Activated T-helper 2 cell treated with anti-CD3 and anti-CD28 coated beads, Interferon-gamma antibody, Interleukin-2, Interleukin-4, amounts not matched to agents 10 μg/mL and 5 μg/mL and 100 μg/mL, durations not matched to agents 14 hours and 24 hours and 36 hours (primary cell): ENCODE measurements around the gene DCAF4. TPM values are rescaled to one million over a fixed set of nuclear protein-coding genes. Genes with fewer than 3 reads are reported as not detected.

Experiments used
- DNase-seq: peaks from one replicate; pipeline ENCODE4 v3.0.0; 2021; ENCODE audit warnings: low spot score
- H3K27ac Mint-ChIP-seq: one replicate; pipeline ENCODE4 v1.8.0; 2021; ENCODE audit warnings: mixed read lengths
- H3K27me3 Mint-ChIP-seq: one replicate; pipeline ENCODE4 v1.8.0; 2021; ENCODE audit warnings: low read depth, mixed read lengths
- H3K36me3 Mint-ChIP-seq: one replicate; pipeline ENCODE4 v1.8.0; 2021; ENCODE audit warnings: low read depth, mixed read lengths
- H3K4me1 Mint-ChIP-seq: one replicate; pipeline ENCODE4 v1.8.0; 2021; ENCODE audit warnings: low read depth, mixed read lengths
- H3K4me3 Mint-ChIP-seq: one replicate; pipeline ENCODE4 v1.8.0; 2021; ENCODE audit warnings: low read depth, mild to moderate bottlenecking, moderate library complexity, mixed read lengths
- H3K9me3 Mint-ChIP-seq: one replicate; pipeline ENCODE4 v1.8.0; 2021; ENCODE audit warnings: mixed read lengths
- intact Hi-C: fragments of 100-400 bp; cut with micrococcal nuclease; formaldehyde crosslinking; loops from one replicate; pipeline ENCODE4 v1.15.1; 2023
- total RNA-seq: library from RNA; stranded (reverse); gene quantifications from 2 replicates; pipeline ENCODE4 v1.2.3, GENCODE V29; 2022

Gene DCAF4
- total RNA-seq, 1 donor from 2014 or later, result 13.2 TPM

DNA sequence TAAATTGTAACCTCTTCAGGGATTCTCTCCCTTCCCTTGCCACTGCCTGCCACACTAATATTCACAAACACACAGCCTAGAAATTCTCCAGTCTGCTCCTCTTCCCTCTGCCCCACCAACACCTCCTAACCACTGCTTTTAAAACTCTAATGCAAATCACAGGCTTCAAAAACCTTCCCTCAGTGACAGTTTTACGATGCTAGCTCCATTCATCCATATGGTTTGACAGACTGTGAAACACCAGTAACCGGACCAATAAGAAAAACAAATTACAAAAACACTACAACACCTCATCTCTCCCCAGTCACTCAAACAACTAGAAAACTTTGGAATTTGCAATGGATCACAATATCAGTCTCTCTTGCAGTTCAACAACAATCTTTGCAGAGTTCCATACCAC, 38.1 kb upstream of the DCAF4 start:
- intact Hi-C loops, result no loop called here
- H3K27ac Mint-ChIP-seq, result no peak overlapping the region
- peaks cover 59% of the 10 kb centered on the region for H3K27me3 Mint-ChIP-seq
- H3K4me1 Mint-ChIP-seq, result peaks cover 15% of the 10 kb centered on the region
- no peak overlapping the region for H3K4me3 Mint-ChIP-seq
- no peaks in the 10 kb centered on the region for H3K36me3 Mint-ChIP-seq
- no peak for DNase-seq
- no peaks in the 10 kb centered on the region for H3K9me3 Mint-ChIP-seq

- Mint-ChIP-seq H3K9me3 (no peaks in the 10 kb centered on the region), H3K36me3 (no peaks in the 10 kb centered on the region), H3K4me1 (peaks cover 15% of the 10 kb centered on the region), H3K27ac (no peak overlapping the region), H3K4me3 (no peak overlapping the region), H3K27me3 (peaks cover 60% of the 10 kb centered on the region)
- intact Hi-C loops, result no loop called here
- DNase-seq, result no peak
Measured at GRCh38 chr14:72888636-72889201, 37.5 kb upstream of the DCAF4 start.

GRCh38 chr14:72889366-72889765, 36.9 kb upstream of the DCAF4 start:
- Mint-ChIP-seq H3K27ac (no peak overlapping the region), H3K27me3 (peaks cover 66% of the 10 kb centered on the region)
- intact Hi-C loops, result no loop called here

GRCh38 chr14:72891666-72892102, 34.6 kb upstream of the DCAF4 start:
- peaks cover 24% of the 10 kb centered on the region for H3K4me1 Mint-ChIP-seq
- H3K27me3 Mint-ChIP-seq, result peaks cover 75% of the 10 kb centered on the region
- intact Hi-C loops, result loop anchor here (5.0 to 10.0 kb wide), 2 partner anchors 299 to 447 kb away; no protein-coding TSS in a partner anchor
- H3K27ac Mint-ChIP-seq, result no peak overlapping the region
- DNase-seq, result no peak
- no peaks in the 10 kb centered on the region for H3K9me3 Mint-ChIP-seq
- no peaks in the 10 kb centered on the region for H3K36me3 Mint-ChIP-seq
- peak overlapping the region; percentile 83 for H3K4me3 Mint-ChIP-seq

More at GRCh38 chr14:72889366-72889765, 36.9 kb upstream of the DCAF4 start:
- Mint-ChIP-seq H3K9me3 (no peaks in the 10 kb centered on the region), H3K36me3 (no peaks in the 10 kb centered on the region), H3K4me1 (peaks cover 17% of the 10 kb centered on the region), H3K4me3 (no peak overlapping the region)
- no peak for DNase-seq

DNA sequence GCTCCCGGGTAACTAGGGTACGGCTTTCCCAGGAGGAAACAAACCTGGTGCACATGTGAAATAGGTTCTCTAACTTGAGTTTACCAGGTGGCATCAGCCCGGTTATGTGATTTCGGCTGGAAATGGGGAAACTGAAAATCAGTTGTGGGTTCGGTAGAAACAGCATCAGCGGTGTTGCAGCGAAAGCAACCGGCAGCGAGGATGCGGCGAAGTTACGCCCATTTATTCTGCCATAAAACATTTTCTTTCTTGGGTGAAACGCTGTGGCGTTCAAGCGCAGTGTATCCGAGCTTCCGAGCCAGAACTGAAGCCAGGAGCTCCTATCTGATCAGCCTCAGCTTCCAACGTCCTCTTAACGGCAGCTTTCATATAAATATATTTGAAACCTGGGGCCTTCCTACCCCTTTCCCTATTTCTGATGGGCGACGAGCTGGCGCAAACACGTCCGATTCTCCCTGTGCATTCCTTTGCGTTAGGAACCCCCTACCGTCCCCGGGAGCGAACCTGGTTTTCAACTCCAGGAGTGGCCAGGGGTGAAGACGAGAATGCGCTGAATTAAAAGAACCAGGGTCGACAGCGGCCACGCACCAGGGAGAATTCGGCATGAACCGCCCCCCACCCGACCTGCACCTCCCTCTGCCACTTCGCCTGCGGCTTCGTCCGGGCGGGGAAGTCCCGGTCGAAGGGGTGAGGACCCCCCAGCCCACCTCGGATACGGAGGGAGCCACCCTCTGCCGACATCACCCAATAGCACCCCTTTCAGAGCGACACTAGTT, 34.0 kb upstream of the DCAF4 start:
- Mint-ChIP-seq H3K27ac (no peak overlapping the region), H3K4me1 (peaks cover 24% of the 10 kb centered on the region), H3K36me3 (no peaks in the 10 kb centered on the region), H3K27me3 (peaks cover 75% of the 10 kb centered on the region), H3K4me3 (peak overlapping the region; percentile 83), H3K9me3 (no peaks in the 10 kb centered on the region)
- intact Hi-C loops, result loop anchor here (5.0 to 10.0 kb wide), 2 partner anchors 300 to 447 kb away; no protein-coding TSS in a partner anchor
- DNase-seq, result peak; percentile 25

DNA sequence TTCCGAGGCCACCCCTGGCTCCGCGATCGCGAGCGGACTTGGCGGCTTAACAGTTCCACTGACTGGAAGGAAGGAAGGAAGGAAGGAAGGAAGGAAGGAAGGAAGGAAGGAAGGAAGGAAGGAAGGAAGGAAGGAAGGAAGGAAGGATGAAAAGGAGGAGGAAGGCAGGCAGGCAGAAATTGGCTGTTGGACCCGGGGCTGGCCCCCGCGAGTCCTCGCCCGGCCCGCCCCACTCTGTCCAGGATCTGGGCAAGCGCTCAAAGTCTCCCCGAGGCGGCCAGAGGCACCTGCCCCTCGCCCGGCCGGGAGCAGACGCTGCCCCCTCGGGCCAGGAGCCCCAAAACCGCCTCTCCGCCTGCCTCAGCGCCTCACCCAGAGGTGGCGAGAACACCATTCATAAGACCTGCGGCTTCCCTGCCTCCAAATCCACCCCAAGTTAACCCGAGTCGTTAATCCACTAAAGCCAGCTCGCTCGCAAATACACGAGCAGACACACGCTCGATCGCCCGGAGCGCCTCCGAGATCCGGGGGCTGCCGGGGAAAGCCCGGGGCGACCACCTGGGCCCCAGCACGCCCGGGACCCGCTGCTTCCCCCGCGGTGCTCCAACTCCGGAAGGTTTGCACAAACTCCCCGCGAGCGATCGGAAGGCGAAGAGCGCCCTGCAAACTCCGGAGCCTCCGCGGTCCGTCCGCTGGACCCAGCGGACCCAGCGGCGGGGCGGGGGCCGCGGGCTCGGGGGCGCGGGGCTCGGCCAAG, 33.2 kb upstream of the DCAF4 start:
- H3K4me3 Mint-ChIP-seq, result peak overlapping the region; percentile 83
- peaks cover 72% of the 10 kb centered on the region for H3K27me3 Mint-ChIP-seq
- no peak overlapping the region for H3K27ac Mint-ChIP-seq
- peak; percentile 30 for DNase-seq
- no peaks in the 10 kb centered on the region for H3K36me3 Mint-ChIP-seq
- intact Hi-C loops, result loop anchor here (5.0 to 10.0 kb wide), 2 partner anchors 301 to 448 kb away; no protein-coding TSS in a partner anchor
- H3K9me3 Mint-ChIP-seq, result no peaks in the 10 kb centered on the region
- H3K4me1 Mint-ChIP-seq, result peaks cover 24% of the 10 kb centered on the region

- peaks cover 24% of the 10 kb centered on the region for H3K4me1 Mint-ChIP-seq
- H3K36me3 Mint-ChIP-seq, result no peaks in the 10 kb centered on the region
- no peak within 1 kb of the TSS for H3K27ac Mint-ChIP-seq
- intact Hi-C loops, result loop anchor here (5.0 to 10.0 kb wide), 2 partner anchors 301 to 449 kb away; no protein-coding TSS in a partner anchor
- DNase-seq, result peak; percentile 91
- peaks cover 70% of the 10 kb centered on the region for H3K27me3 Mint-ChIP-seq
- H3K9me3 Mint-ChIP-seq, result no peaks in the 10 kb centered on the region
- H3K4me3 Mint-ChIP-seq, result peak within 1 kb of the TSS; percentile 89
Measured at GRCh38 chr14:72893636-72894322, 32.5 kb upstream of the DCAF4 start, which contains the start of gene DPF3. Gene DPF3 (minus strand): TSS chr14:72894101. CDS start chr14:72894088, 13 bp downstream.

GRCh38 chr14:72894323-72894622, 32.0 kb upstream of the DCAF4 start:
- intact Hi-C loops, result loop anchor here (5.0 to 10.0 kb wide), 2 partner anchors 302 to 449 kb away; no protein-coding TSS in a partner anchor
- peaks cover 67% of the 10 kb centered on the region for H3K27me3 Mint-ChIP-seq
- no peaks in the 10 kb centered on the region for H3K36me3 Mint-ChIP-seq
- H3K4me1 Mint-ChIP-seq, result peaks cover 24% of the 10 kb centered on the region
- H3K9me3 Mint-ChIP-seq, result no peaks in the 10 kb centered on the region
- H3K27ac Mint-ChIP-seq, result no peak overlapping the region
- peak overlapping the region; percentile 89 for H3K4me3 Mint-ChIP-seq
- no peak for DNase-seq

GRCh38 chr14:72894623-72895378, 31.5 kb upstream of the DCAF4 start:
- H3K27me3 Mint-ChIP-seq, result peaks cover 66% of the 10 kb centered on the region
- intact Hi-C loops, result loop anchor here (1.0 to 10.0 kb wide), 3 partner anchors 32 to 450 kb away; partner anchors contain the start of gene DCAF4
- H3K27ac Mint-ChIP-seq, result no peak overlapping the region
- peak overlapping the region; percentile 89 for H3K4me3 Mint-ChIP-seq
- DNase-seq, result no peak
- no peaks in the 10 kb centered on the region for H3K36me3 Mint-ChIP-seq
- no peaks in the 10 kb centered on the region for H3K9me3 Mint-ChIP-seq
- peaks cover 24% of the 10 kb centered on the region for H3K4me1 Mint-ChIP-seq

DNA sequence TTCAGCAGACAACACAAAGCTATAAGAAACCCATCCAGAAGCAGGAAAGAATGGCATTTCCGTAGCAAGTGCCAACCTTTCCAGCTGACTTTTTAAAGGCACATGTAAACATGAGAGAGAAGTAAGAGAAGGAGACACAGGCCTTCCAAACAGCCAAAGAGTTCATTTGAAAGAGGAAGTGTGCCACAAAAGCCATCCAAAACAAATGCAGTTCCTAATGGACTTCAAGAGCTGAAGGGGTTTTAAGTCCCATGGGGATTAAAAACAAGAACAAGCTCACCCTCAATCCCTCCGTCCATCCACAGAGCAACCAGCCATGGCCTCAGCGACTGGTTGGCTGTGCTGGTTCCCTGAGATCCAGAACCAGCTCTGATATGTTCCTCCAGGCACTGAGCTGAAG, 27.8 kb upstream of the DCAF4 start:
- Mint-ChIP-seq H3K27ac (no peak overlapping the region), H3K9me3 (no peaks in the 10 kb centered on the region), H3K4me1 (peaks cover 12% of the 10 kb centered on the region), H3K4me3 (no peak overlapping the region), H3K36me3 (no peaks in the 10 kb centered on the region), H3K27me3 (peaks cover 64% of the 10 kb centered on the region)
- intact Hi-C loops, result loop anchor here (10.0 kb wide), 1 partner anchor 454 kb away; no protein-coding TSS in a partner anchor
- no peak for DNase-seq

- H3K4me1 Mint-ChIP-seq, result peaks cover 1% of the 10 kb centered on the region
- no peak for DNase-seq
- no peaks in the 10 kb centered on the region for H3K36me3 Mint-ChIP-seq
- intact Hi-C loops, result no loop called here
- no peak overlapping the region for H3K27ac Mint-ChIP-seq
- no peaks in the 10 kb centered on the region for H3K9me3 Mint-ChIP-seq
- peaks cover 54% of the 10 kb centered on the region for H3K27me3 Mint-ChIP-seq
- H3K4me3 Mint-ChIP-seq, result no peak overlapping the region
Measured at GRCh38 chr14:72901361-72901760, 24.9 kb upstream of the DCAF4 start.
